Activated effector memory CD4-positive, alpha-beta T cell treated with Interleukin-2 at 50 U/mL for 16 hours (primary cell): ENCODE measurements around the gene BPIFB4.
"Not testable (repeated sequence)": the region's sequence is repeated elsewhere in the genome, so short reads cannot be mapped to it uniquely, and the experiment has no call there.

Experiments
- DNase-seq: peaks from one replicate; pipeline ENCODE4 v3.0.0-alpha.2; 2020

The BPIFB4 gene

DNA sequence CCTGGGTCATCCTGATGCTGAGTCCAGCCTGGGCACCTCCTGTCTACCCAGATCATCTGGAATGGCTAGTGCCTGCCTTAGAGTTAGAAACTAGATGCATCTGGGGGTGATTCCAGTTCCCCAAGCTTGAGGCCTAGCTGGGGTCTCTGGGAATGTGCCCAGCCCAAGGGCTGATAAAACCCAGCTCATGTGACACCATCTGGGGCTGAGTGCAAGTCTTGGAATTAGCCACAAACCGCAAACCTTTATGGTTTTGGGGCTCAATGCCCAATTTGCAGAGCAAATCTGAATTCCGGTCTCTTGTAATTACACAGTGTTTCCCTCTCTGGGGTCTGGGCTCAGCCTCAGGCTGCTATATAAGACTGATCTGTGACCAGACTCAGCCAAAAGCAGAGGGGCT lies at the start of gene BPIFB4:
Gene BPIFB4, plus strand, starts transcription at position 385 of the 400 bp plus-strand sequence. CDS start 1,884 bp downstream, outside the sequence.
- DNase-seq = no peak

DNA sequence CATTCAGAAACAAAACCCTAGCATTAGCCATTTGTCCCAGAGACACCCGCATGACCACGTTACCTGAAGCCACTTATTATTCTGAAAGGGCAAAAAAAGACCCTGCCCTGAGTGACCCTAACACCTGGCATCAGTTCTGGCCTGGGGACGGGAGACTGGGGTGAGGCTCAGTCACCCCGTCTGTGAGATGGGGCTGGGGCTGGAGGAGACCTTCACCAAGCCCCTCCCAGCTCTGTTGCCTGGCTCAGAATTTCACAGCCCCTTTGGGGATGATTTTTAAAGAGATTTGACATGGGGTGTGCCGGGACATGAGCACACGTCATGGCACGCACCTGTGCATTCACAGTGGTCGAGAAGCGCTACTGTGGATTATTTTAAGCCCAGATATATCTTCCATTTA lies 49.4 kb upstream of the BPIFB4 start:
- no peak for DNase-seq

DNA sequence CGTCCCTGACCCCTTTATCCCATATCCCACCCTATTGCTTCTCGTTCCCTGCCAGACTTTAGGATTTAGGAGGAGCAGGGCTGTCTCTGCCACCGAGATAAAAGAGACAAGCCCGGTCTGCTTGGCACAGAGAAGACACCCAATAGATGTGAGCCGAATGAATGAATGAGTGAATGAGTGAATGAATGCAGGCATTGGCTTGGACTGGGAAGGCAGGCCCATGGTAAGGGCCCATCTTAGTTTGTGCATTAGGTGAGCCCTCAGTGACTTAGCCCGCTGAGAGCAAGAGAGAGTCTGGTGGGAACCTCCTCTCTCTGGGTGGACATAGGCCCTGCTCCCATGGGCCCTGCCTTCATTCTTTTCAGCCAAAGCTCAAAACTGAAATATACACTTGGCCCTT lies 48.9 kb upstream of the BPIFB4 start:
- DNase-seq = no peak

DNA sequence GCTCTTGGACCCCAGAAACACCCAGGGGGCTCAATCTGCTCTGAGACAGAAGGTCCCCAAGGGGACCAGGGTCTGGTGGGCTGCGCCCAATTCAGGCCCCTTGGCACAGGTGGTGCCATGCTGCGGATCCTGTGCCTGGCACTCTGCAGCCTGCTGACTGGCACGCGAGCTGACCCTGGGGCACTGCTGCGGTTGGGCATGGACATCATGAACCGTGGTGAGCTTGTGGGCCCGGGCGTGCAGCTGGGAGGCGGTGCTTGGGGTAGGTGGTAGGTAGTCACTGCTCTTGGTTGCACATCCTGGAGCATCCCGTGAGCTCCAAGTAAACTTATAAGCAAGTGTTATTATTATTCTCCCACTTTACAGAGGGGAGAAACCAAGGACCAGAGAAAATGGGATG lies 47.9 kb upstream of the BPIFB4 start, which contains the start of gene BPIFB6:
Gene BPIFB6, plus strand, starts transcription at position 118 of the 400 bp plus-strand sequence. Its CDS starts 0 bp downstream, at position 118.
- no peak for DNase-seq

GRCh38 chr20:33032555-33032954 lies 46.9 kb upstream of the BPIFB4 start:
- no peak for DNase-seq

DNA sequence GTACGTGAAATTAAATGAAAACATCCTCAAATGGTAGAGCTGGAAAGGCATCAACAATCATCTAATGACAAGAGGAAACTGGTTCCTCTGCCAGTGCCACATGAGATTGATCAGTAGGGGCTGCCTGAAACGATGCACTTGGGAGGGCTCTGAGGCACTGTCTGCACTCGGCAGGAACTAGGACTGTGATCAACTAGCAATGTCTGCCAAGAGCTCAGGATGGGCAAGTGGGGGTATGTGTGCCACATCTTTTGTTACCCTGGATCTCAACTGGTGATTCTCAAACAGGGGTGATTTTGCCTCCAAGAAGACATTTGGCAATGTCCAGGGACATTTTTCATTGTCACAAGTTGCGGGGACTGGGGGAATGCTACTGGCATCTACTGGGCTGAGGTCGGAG lies 46.1 kb upstream of the BPIFB4 start:
- no peak for DNase-seq

DNA sequence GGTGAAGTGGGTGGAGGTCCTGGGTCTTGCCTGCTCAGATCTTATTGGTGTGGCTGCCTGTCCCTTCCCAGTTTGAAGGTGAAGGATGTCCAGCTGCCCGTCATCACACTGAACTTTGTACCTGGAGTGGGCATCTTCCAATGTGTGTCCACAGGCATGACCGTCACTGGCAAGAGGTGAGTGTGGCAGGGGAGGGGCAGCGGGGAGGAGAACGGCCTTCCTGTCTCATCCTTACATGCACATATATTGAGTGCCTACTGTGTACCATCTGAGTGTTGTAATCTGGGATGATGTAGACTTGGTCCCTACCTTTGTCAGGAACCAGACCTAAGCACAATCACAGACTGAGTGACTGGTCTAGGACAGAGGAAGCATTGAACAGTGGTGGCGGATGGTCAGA lies 45.3 kb upstream of the BPIFB4 start:
- no peak for DNase-seq

- no peak for DNase-seq
Observed at GRCh38 chr20:33034901-33035492, 44.4 kb upstream of the BPIFB4 start.

DNA sequence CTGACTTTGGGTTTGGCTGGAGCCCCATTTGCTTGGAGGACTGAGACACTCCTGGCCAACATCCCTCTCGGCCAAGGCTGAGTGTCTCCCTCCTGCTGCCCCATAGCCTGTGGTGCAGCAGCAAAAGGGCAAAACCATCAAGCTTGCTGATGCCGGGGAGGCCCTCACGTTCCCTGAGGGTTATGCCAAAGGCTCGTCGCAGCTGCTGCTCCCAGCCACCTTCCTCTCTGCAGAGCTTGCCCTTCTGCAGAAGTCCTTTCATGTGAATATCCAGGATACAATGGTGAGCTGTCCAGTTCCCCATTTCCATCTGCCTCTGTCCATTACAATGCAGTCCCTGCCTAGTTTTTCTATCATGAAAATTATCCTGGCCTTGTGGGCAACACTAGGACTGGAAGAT lies 42.0 kb upstream of the BPIFB4 start:
- no peak for DNase-seq

DNA sequence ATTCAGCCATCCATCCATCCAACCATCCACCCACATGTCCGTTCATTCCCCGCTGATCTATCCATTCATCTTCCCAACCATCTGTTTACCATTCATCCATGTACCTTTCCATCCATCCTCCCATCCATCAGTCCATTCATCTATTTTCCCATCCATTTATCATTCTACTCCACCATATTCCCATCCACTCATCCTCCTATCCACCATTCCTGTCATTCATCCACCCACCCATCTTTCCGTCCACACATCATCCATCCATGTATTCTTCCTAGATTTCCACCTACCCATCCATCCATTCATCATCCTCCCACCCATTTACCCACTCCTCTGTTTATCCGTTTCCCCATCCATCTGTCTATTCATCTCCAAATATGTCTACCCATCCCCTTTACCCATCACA lies 41.2 kb upstream of the BPIFB4 start:
- no peak for DNase-seq

DNA sequence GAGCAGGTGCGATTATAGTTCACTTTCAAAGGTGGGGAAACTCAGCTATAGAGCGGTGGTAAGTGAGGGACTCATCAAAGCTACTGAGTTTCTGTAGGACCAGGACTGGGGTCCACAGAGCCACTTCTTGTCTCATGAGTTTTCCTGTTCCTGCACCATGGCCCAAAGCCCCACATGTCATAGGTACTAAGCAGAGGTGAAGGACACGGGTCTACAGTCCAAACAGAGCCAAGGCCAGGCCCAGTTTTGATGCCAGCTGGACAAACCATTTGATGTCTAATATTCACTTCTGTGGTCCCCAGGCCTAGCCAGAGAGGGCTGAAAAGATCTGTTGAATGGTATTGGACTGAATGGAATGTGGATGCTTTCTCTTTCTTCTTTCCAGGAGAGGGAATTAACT lies 37.0 kb upstream of the BPIFB4 start:
- DNase-seq = no peak

- no peak for DNase-seq
Observed at GRCh38 chr20:33042983-33043730, 36.3 kb upstream of the BPIFB4 start.

- no peak for DNase-seq
Observed at GRCh38 chr20:33043731-33044181, 35.7 kb upstream of the BPIFB4 start.

GRCh38 chr20:33045129-33045721 lies 34.2 kb upstream of the BPIFB4 start:
- not testable (repeated sequence) for DNase-seq

DNA sequence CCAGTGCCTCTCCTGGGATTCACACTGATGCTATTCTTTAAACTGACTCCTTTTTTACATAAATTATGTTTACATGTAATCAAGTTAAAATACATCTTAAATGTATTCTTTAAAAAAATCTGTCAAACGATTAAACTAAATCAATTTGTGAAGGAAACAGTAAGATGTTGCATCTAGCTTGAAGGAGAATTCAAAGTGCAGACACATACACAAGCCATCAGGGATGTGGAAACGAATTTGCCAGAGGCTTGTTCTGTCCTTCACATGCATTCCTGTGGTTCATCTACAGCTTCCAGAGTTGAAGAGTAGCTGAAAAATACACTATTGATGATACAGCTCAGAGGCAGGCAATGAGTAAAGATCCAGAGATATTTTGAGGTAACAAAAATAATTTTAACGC lies 33.0 kb upstream of the BPIFB4 start:
- no peak for DNase-seq

GRCh38 chr20:33051333-33051732 lies 28.1 kb upstream of the BPIFB4 start:
- DNase-seq = no peak

GRCh38 chr20:33053291-33054106 lies 25.9 kb upstream of the BPIFB4 start, which contains the start of gene BPIFB3:
TSS of gene BPIFB3 (plus strand) at chr20:33053903. CDS start at chr20:33055436, 1,533 bp downstream.
- DNase-seq = no peak

- DNase-seq = no peak
Observed at GRCh38 chr20:33054381-33054780, 25.1 kb upstream of the BPIFB4 start.

DNA sequence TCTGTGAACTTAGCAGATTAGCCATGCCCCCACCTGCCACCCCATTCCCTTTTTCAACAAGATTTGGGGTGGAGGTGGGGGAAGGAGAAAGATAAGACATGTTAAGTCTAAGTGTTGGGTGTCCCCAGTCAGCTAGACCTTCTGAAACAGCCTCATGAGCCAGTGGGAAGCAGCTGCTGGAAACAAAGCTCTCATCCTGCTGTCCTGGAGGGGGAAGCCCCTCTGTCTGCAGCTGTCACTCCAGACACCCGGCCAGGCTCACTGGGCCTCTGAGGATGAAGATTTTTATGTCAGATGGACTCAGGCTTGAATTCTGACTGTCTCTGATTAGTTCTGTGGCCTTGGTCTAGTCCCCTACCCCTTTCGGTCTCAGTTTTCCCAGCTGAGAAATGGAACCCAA lies 24.7 kb upstream of the BPIFB4 start:
- no peak for DNase-seq

DNA sequence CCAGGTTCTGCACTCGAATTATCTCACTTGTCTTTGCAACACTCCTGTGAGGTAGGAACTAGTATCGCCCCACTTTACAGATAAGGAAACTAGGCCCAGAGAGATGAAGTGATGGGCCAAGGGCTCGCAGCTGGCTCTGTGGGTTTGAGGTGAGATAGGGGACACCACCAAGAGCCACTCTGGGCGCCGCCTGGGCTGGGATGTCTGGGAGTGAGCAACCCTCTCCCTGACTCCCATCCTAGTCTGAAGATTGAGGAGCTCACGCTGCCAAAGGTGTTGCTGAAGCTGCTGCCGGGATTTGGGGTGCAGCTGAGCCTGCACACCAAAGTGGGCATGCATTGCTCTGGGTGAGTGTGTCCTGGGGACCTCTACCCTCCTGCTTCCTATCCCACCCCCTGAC lies 20.3 kb upstream of the BPIFB4 start:
- DNase-seq = no peak

- no peak for DNase-seq
Observed at GRCh38 chr20:33059741-33060390, 19.6 kb upstream of the BPIFB4 start.

DNA sequence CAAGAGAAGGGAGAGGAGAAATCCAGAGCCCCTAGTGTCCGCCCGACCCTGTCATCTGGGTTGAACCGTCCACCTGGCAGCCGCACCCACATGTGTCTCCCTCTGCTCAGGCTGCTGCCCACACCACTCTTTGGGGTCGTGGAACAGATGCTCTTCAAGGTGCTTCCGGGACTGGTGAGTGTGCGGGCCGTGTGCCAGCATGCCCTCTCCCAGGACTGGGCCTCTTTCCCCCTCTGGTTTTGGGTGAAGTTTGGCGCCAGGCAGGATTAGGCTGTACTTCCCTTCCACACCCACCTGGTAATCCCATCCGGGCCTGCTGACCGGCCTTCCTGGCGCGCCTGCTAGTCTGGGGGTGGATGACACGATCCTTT lies 17.8 kb upstream of the BPIFB4 start:
- DNase-seq = no peak
